Hepatocyte (in vitro differentiated cells): Measurements from ENCODE around the gene GADD45B. TPM values are rescaled to one million over a fixed set of nuclear protein-coding genes. Genes with fewer than 3 reads are reported as not detected.
"Not testable (repeated sequence)": the region's sequence is repeated elsewhere in the genome, so short reads cannot be mapped to it uniquely, and the experiment has no call there.

Experiments
- DNase-seq: peaks from one replicate; pipeline ENCODE4 v3.0.0-alpha.2; 2016; ENCODE audit warnings: low spot score
- H2AFZ ChIP-seq: fragments of 200-600 bp; sonication (generic); 2 replicates; pipeline ENCODE4 v1.6.0; 2016; ENCODE audit warnings: antibody characterized with exemption, mild to moderate bottlenecking
- H3K27ac ChIP-seq: fragments of 200-600 bp; sonication (generic); 2 replicates; pipeline ENCODE4 v1.5.1; 2016; ENCODE audit warnings: mild to moderate bottlenecking
- H3K27me3 ChIP-seq: fragments of 200-600 bp; sonication (generic); 2 replicates; pipeline ENCODE4 v1.6.1; 2016
- H3K36me3 ChIP-seq: fragments of 200-600 bp; sonication (generic); replicated peaks from 2 replicates; pipeline ENCODE4 v1.5.1; 2016; ENCODE audit warnings: low read depth; ENCODE audit not compliant: insufficient read depth
- H3K4me1 ChIP-seq: fragments of 200-600 bp; sonication (generic); 2 replicates; pipeline ENCODE4 v1.5.1; 2016; ENCODE audit warnings: mild to moderate bottlenecking, moderate library complexity; ENCODE audit not compliant: insufficient read depth
- H3K4me2 ChIP-seq: fragments of 200-600 bp; sonication (generic); 2 replicates; pipeline ENCODE4 v1.6.0; 2016
- H3K4me3 ChIP-seq: fragments of 200-600 bp; sonication (generic); 2 replicates; pipeline ENCODE4 v1.5.1; 2016; ENCODE audit warnings: mild to moderate bottlenecking
- H3K79me2 ChIP-seq: fragments of 200-600 bp; sonication (generic); 2 replicates; pipeline ENCODE4 v1.6.0; 2017; ENCODE audit warnings: mild to moderate bottlenecking
- H3K9me2 ChIP-seq: fragments of 200-600 bp; sonication (generic); replicated peaks from 2 replicates; pipeline ENCODE4 v1.6.0; 2017; ENCODE audit warnings: mild to moderate bottlenecking; ENCODE audit not compliant: insufficient read depth
- H3K9me3 ChIP-seq: fragments of 200-600 bp; sonication (generic); 2 replicates; pipeline ENCODE4 v1.5.1; 2016; ENCODE audit warnings: low read depth, mild to moderate bottlenecking
- H4K20me1 ChIP-seq: fragments of 200-600 bp; sonication (generic); 2 replicates; pipeline ENCODE4 v1.6.0; 2016; ENCODE audit warnings: mild to moderate bottlenecking; ENCODE audit not compliant: insufficient read depth, poor library complexity, severe bottlenecking
- EZH2 ChIP-seq: fragments of 200-600 bp; sonication (generic); IDR thresholded peaks from 2 replicates; pipeline ENCODE4 v1.6.1; 2016; ENCODE audit warnings: antibody characterized with exemption, mild to moderate bottlenecking, borderline replicate concordance
- EZH2phosphoT487 ChIP-seq: fragments of 200-600 bp; sonication (generic); IDR thresholded peaks from one replicate; pipeline ENCODE4 v1.6.1; 2018; ENCODE audit warnings: antibody characterized with exemption, mild to moderate bottlenecking, low read depth, moderate library complexity; ENCODE audit not compliant: unreplicated experiment, severe bottlenecking
- WGBS: methylation state at CpG from one replicate; pipeline ENCODE4 v1.1.6; 2016; ENCODE audit warnings: low lambda C conversion rate; ENCODE audit errors: missing lambda C conversion rate; 5-methylcytosine and 5-hydroxymethylcytosine counted together
- polyA plus RNA-seq: library from polyadenylated mRNA; unstranded; fragments of >200 nt; fragmentation: Nextera tagmentation; extraction: Ambion mirVana; gene quantifications from 2 replicates; pipeline ENCODE4 v1.2.1, GENCODE V29; 2016
- total RNA-seq: library from RNA; depleted of rRNA; stranded (reverse); fragments of >200 nt; gene quantifications from 2 replicates; pipeline ENCODE4 v1.2.3, GENCODE V29; 2014
- TF ChIP-seq, protein P1 (sequence below): fragments of 200-600 bp; sonication (generic); IDR thresholded peaks from 2 replicates; pipeline ENCODE4 v1.5.1; 2016; ENCODE audit warnings: antibody characterized with exemption, mild to moderate bottlenecking; ENCODE audit not compliant: poor library complexity

Gene GADD45B
- total and polyA plus RNA-seq, 2 experiments from 2014 or later = 126 to 229 TPM

GRCh38 chr19:2517881-2518601, 42.1 kb downstream of the GADD45B start:
- DNase-seq = peak; percentile 54
- H3K4me3 ChIP-seq = no peak overlapping the region
- H3K9me2 ChIP-seq = no peaks in the 10 kb centered on the region
- no peaks in the 10 kb centered on the region for H3K79me2 ChIP-seq
- peak overlapping the region; percentile 46 for H3K27ac ChIP-seq
- TF ChIP-seq, protein P1, sequence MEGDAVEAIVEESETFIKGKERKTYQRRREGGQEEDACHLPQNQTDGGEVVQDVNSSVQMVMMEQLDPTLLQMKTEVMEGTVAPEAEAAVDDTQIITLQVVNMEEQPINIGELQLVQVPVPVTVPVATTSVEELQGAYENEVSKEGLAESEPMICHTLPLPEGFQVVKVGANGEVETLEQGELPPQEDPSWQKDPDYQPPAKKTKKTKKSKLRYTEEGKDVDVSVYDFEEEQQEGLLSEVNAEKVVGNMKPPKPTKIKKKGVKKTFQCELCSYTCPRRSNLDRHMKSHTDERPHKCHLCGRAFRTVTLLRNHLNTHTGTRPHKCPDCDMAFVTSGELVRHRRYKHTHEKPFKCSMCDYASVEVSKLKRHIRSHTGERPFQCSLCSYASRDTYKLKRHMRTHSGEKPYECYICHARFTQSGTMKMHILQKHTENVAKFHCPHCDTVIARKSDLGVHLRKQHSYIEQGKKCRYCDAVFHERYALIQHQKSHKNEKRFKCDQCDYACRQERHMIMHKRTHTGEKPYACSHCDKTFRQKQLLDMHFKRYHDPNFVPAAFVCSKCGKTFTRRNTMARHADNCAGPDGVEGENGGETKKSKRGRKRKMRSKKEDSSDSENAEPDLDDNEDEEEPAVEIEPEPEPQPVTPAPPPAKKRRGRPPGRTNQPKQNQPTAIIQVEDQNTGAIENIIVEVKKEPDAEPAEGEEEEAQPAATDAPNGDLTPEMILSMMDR = no peak
- no peak for TF ChIP-seq EZH2
- TF ChIP-seq EZH2phosphoT487 = no peak
- H3K4me1 ChIP-seq = peaks cover 11% of the 10 kb centered on the region
- H4K20me1 ChIP-seq = no peaks in the 10 kb centered on the region
- WGBS = 54% methylated on average over 35 of the region's 35 CpGs
- no peaks in the 10 kb centered on the region for H3K27me3 ChIP-seq
- no peak overlapping the region for H2AFZ ChIP-seq
- H3K36me3 ChIP-seq = no peaks in the 10 kb centered on the region
- H3K4me2 ChIP-seq = peak overlapping the region; percentile 59
- H3K9me3 ChIP-seq = no peaks in the 10 kb centered on the region

- not testable (repeated sequence) for H3K79me2 ChIP-seq, H4K20me1 ChIP-seq, H3K9me2 ChIP-seq, H3K27me3 ChIP-seq, DNase-seq, H3K4me3 ChIP-seq, H2AFZ ChIP-seq, H3K9me3 ChIP-seq, H3K36me3 ChIP-seq, H3K4me2 ChIP-seq
- peak overlapping the region; percentile 46 for H3K27ac ChIP-seq
- 89% methylated on average over 10 of the region's 11 CpGs for WGBS
- peaks cover 11% of the 10 kb centered on the region for H3K4me1 ChIP-seq
These were observed 42.9 kb downstream of the GADD45B start for GRCh38 chr19:2518856-2519255.

DNA sequence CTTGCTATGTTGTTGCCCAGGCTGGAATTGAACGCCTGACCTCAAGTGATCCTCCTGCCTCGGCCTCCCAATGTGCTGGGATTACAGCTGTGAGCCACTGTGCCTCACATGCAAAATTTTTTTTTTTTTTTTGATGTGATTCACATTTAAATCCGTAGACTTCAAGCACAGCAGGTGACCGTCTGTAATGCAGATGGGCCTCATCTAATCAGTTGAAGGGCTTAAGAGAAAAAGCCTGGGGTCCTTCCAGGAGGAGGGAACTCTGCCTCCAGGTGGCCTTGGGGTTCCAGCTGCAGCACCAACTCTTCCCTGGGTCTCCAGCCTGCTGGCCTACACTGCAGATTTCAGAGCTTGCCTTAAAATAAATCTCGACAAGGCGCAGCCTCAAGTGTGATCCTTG, 43.6 kb downstream of the GADD45B start:
- H3K27ac ChIP-seq = no peak overlapping the region
- no peaks in the 10 kb centered on the region for H3K27me3 ChIP-seq
- H3K9me3 ChIP-seq = no peaks in the 10 kb centered on the region
- no peaks in the 10 kb centered on the region for H3K79me2 ChIP-seq
- no peak overlapping the region for H3K4me2 ChIP-seq
- no peaks in the 10 kb centered on the region for H3K36me3 ChIP-seq
- H3K4me1 ChIP-seq = peaks cover 11% of the 10 kb centered on the region
- DNase-seq = no peak
- no peak overlapping the region for H3K4me3 ChIP-seq
- no peaks in the 10 kb centered on the region for H3K9me2 ChIP-seq
- H4K20me1 ChIP-seq = no peaks in the 10 kb centered on the region
- 90% methylated on average over 6 of the region's 6 CpGs for WGBS
- TF ChIP-seq EZH2 = no peak
- TF ChIP-seq, protein P1 = no peak
- TF ChIP-seq EZH2phosphoT487 = no peak
- H2AFZ ChIP-seq = no peak overlapping the region

DNA sequence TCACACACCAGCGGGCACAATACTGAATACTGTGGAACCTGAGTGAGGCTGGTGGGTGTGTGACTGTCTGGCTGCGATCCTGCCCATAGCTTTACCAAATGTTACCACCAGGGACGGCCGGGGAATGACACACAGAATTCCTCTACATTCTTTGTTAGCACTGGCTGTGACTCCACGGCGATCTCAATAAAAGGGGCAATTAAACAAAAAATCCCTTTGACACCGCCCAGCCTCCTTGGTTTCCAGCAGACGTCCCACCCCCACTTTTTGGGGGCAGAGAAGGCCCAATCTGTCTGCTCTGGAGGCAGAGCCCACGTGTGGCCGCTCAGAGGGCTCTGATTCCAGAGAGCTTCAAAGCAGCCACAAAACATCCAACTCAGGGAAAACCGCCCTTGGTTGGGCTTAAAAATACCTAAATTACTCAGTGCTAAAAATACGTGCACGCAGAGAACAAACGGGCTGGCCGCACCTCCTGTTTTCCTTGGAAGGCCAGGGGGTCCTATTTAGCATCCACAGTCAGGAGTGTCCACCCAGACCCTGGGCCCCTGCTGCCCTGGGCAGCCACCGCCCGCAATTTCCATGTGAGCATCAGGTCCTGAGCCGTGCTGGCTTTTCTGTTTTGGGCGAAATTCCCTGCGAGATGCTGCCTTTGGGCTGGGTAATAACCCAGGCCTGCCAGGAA, 47.8 kb downstream of the GADD45B start:
- peak overlapping the region; percentile 68 for H3K27ac ChIP-seq
- H4K20me1 ChIP-seq = no peaks in the 10 kb centered on the region
- H2AFZ ChIP-seq = no peak overlapping the region
- no peaks in the 10 kb centered on the region for H3K36me3 ChIP-seq
- no peak for TF ChIP-seq EZH2phosphoT487
- TF ChIP-seq, protein P1 = peak; percentile 6
- TF ChIP-seq EZH2 = no peak
- WGBS = 56% methylated on average over 20 of the region's 20 CpGs
- no peaks in the 10 kb centered on the region for H3K79me2 ChIP-seq
- H3K4me1 ChIP-seq = peaks cover 7% of the 10 kb centered on the region
- no peak for DNase-seq
- no peak overlapping the region for H3K4me2 ChIP-seq
- no peaks in the 10 kb centered on the region for H3K9me3 ChIP-seq
- H3K4me3 ChIP-seq = no peak overlapping the region
- no peaks in the 10 kb centered on the region for H3K9me2 ChIP-seq
- H3K27me3 ChIP-seq = no peaks in the 10 kb centered on the region
